Cardiac fibroblast (primary cell): ENCODE results near the gene MAP2.
A peak's percentile ranks its signal among the peaks of the same experiment; 100 is the strongest.

Experiments
- DNase-seq, 2 donors: peaks; one replicate each; pipeline versions ENCODE4 v3.0.0 to v3.0.0-alpha.2; 2010; ENCODE audit warnings: low read depth in 2 of 2
- H3K4me3 ChIP-seq, 2 donors: replicated peaks in 1 of 2; 1 replicate in 1 of 2; 2 replicates in 1 of 2; pipeline ENCODE4 v1.5.1; 2011; ENCODE audit warnings: low read depth in 2 of 2, low read length in 2 of 2, mild to moderate bottlenecking in 2 of 2, moderate library complexity in 1 of 2
- CTCF ChIP-seq: IDR thresholded peaks from one replicate; pipeline ENCODE4 v1.5.1; 2011; ENCODE audit warnings: low read depth, mild to moderate bottlenecking, low read length, inconsistent platforms

MAP2 gene

DNA sequence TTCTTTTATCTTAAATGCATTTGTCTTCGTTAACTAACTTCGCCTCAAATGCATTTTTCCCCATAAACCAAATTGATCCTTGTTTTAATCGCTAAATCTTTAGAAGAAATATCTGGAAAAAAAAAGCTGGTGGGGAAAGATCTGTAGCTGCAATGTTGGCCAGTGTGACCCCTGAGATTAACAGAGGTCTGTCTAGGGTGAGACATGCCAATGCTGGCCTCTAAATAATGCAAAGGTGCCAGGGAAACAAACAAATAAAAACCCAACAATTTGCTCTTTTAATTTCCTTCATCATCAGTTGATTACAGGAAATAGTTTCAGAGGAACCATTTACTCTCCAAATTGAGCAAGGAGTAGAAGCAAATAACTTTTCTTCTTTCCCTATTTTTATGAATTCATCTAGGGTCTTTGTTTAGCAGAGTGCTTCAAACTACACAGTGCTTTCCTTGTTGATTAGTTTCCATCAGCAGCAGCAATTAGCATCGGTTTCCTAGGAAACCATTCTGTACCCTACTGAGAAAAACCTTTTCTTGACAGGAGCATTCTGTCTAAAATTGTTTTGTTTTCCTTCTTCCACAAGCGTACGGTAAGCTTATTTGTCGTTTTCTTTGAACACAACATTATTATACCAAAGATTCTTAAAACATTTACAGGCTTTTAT, 247.3 kb downstream of the MAP2 start:
- TF ChIP-seq CTCF: no peak
- H3K4me3 ChIP-seq: no peak overlapping the region
- no peak for DNase-seq

DNA sequence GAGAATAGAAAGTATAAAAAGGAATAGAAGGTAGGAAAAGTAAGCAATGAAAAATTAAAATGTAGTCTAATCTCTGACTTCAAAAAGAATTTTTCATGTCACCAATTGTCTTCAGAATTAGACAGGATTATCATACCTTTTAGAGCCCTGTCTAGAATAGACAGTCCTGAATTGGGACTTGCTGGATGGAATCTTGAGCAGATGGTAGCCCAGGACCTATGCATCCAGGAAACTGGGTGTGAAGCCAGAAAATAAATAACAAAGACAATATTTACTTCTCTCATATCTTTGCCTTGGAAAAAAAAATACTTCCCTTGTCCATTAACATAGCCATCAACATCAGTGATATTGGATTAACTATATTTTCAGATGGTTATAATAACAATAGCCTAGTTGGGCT, 250.0 kb downstream of the MAP2 start:
- DNase-seq: no peak
- TF ChIP-seq CTCF: no peak

GRCh38 chr2:209680596-209680995, 256.7 kb downstream of the MAP2 start:
- no peak for DNase-seq
- H3K4me3 ChIP-seq: no peak overlapping the region
- TF ChIP-seq CTCF: no peak

More for the DNA sequence above, 250.0 kb downstream of the MAP2 start:
- no peak overlapping the region for H3K4me3 ChIP-seq

DNA sequence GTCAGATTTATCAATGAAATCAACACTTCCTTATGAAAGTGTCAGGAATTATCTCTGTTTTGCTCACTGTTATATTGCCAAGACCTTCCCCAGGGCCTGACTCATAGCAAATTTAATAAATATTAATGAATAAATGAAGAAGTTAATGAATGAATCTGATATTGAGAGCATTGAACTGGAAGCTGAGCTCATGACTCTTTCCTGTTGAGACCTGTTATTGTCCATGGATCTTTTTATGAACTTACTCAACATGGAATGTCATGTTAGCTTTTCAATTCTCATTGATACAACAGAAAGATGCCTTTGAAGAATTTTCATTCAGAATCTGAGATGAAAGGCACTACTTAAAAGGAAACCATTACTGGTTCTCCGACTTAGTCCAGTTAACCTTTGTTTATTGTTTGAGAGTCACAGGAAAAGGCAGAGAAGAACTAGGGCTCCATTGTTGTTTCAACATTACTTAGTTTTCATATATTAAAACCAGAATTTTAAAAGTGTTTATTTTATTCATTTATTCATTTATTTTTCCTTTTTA, 257.4 kb downstream of the MAP2 start:
- no peak for TF ChIP-seq CTCF
- DNase-seq: no peak
- no peak overlapping the region for H3K4me3 ChIP-seq

- no peak for TF ChIP-seq CTCF
- no peak overlapping the region for H3K4me3 ChIP-seq
- no peak for DNase-seq
Observed at GRCh38 chr2:209682646-209683045, 258.8 kb downstream of the MAP2 start.

- TF ChIP-seq CTCF: no peak
- no peak for DNase-seq
- H3K4me3 ChIP-seq: no peak overlapping the region
Observed at GRCh38 chr2:209685340-209685739, 261.5 kb downstream of the MAP2 start.

DNA sequence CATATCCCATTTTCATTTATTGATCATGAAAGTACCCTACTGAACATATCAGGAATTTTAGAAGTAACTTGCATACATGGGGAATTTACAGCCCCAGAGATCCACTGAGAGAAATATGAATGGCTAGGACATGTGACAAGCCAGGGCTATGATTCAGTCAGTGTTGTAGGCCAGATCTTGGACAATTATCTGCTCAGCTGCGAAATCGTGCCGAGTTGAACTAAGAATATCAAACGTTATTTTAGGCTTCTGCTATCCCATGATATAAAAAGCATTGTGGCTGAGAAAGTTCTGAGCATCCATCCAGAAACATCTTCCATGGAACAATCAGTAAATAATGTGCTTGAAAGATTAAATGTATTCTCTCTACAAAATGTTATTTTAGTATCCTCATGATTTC, 262.1 kb downstream of the MAP2 start:
- TF ChIP-seq CTCF: no peak
- peak; percentile 5 to 27 for DNase-seq
- no peak overlapping the region for H3K4me3 ChIP-seq
